DND-41 (cell line): ENCODE data around the gene CEBPB.

ENCODE experiments used
- ATAC-seq: fragments of 200-7000 bp; cut with Tn5 transposase; 3 replicates; pipeline ENCODE4 v1.9.1; 2021; ENCODE audit warnings: low read depth; ENCODE audit not compliant: insufficient read depth
- DNase-seq: peaks from one replicate; pipeline ENCODE4 v3.0.0-alpha.2; 2020
- H2AFZ ChIP-seq: 2 replicates; pipeline ENCODE4 v1.6.0; 2012; ENCODE audit warnings: low read depth, low read length
- H3K27ac ChIP-seq: 2 replicates; pipeline ENCODE4 v1.5.1; 2012; ENCODE audit warnings: low read length, inconsistent platforms
- H3K27me3 ChIP-seq: fragments of 200-600 bp; sonication (generic); 2 replicates; pipeline ENCODE4 v1.6.0; 2012; ENCODE audit warnings: low read length, mild to moderate bottlenecking, inconsistent platforms; ENCODE audit not compliant: insufficient read depth, poor library complexity
- H3K36me3 ChIP-seq: 2 replicates; pipeline ENCODE4 v1.5.1; 2012; ENCODE audit warnings: low read length, inconsistent platforms; ENCODE audit not compliant: insufficient read depth
- H3K4me1 ChIP-seq: 2 replicates; pipeline ENCODE4 v1.5.1; 2012; ENCODE audit warnings: mild to moderate bottlenecking, low read length; ENCODE audit not compliant: insufficient read depth
- H3K4me2 ChIP-seq: 2 replicates; pipeline ENCODE4 v1.6.0; 2012; ENCODE audit warnings: mild to moderate bottlenecking, moderate library complexity, low read length, inconsistent platforms; ENCODE audit not compliant: insufficient read depth
- H3K4me3 ChIP-seq, 2 experiments: fragments of 200-600 bp in 1 of 2; shearing (Covaris generic) in 1 of 2; 2 replicates each; pipeline ENCODE4 v1.5.1; 2012 to 2016; ENCODE audit warnings: inconsistent platforms in 2 of 2, low read length in 2 of 2, mild to moderate bottlenecking in 2 of 2, low read depth in 1 of 2, moderate library complexity in 1 of 2
- H3K79me2 ChIP-seq: 2 replicates; pipeline ENCODE4 v1.6.0; 2012; ENCODE audit warnings: low read length, inconsistent platforms; ENCODE audit not compliant: insufficient read depth
- H3K9ac ChIP-seq: 2 replicates; pipeline ENCODE4 v1.6.0; 2012; ENCODE audit warnings: low read depth, mild to moderate bottlenecking, inconsistent platforms, low read length, moderate library complexity
- H3K9me3 ChIP-seq: 2 replicates; pipeline ENCODE4 v1.5.1; 2012; ENCODE audit warnings: low read length, moderate library complexity, mild to moderate bottlenecking, inconsistent platforms; ENCODE audit not compliant: insufficient read depth, severe bottlenecking
- H4K20me1 ChIP-seq: 2 replicates; pipeline ENCODE4 v1.6.0; 2012; ENCODE audit warnings: low read length; ENCODE audit not compliant: insufficient read depth
- CTCF ChIP-seq: IDR thresholded peaks from 2 replicates; pipeline ENCODE4 v1.5.1; 2012; ENCODE audit warnings: borderline replicate concordance, low read length, moderate library complexity, mild to moderate bottlenecking; ENCODE audit not compliant: poor library complexity, severe bottlenecking; ENCODE audit errors: extremely low read depth
- EZH2 ChIP-seq: IDR thresholded peaks from 3 replicates; pipeline ENCODE4 v1.6.1; 2012; ENCODE audit warnings: borderline replicate concordance, low read depth, mild to moderate bottlenecking, moderate library complexity, low read length, inconsistent platforms; ENCODE audit not compliant: severe bottlenecking

Gene CEBPB

GRCh38 chr20:50220894-50221365 lies 30.3 kb downstream of the CEBPB start:
- no peaks in the 10 kb centered on the region for H3K9me3 ChIP-seq
- no peak for DNase-seq
- no peak for ATAC-seq
- no peak overlapping the region for H3K4me3 ChIP-seq
- no peaks in the 10 kb centered on the region for H3K36me3 ChIP-seq
- peaks cover 4% of the 10 kb centered on the region; the same call in 1 of the 2 replicates for H4K20me1 ChIP-seq
- no peak overlapping the region for H3K27ac ChIP-seq
- no peak overlapping the region for H3K4me2 ChIP-seq
- H3K4me1 ChIP-seq = no peaks in the 10 kb centered on the region
- H2AFZ ChIP-seq = no peak overlapping the region
- no peaks in the 10 kb centered on the region for H3K27me3 ChIP-seq
- H3K79me2 ChIP-seq = no peaks in the 10 kb centered on the region
- no peak for TF ChIP-seq CTCF
- TF ChIP-seq EZH2 = no peak
- H3K9ac ChIP-seq = no peak overlapping the region

- no peaks in the 10 kb centered on the region for H3K36me3 ChIP-seq
- H3K9ac ChIP-seq = no peak overlapping the region
- no peak overlapping the region for H2AFZ ChIP-seq
- H3K4me1 ChIP-seq = no peaks in the 10 kb centered on the region
- H3K4me3 ChIP-seq = no peak overlapping the region
- ATAC-seq = no peak
- H3K4me2 ChIP-seq = no peak overlapping the region
- DNase-seq = no peak
- H3K27me3 ChIP-seq = no peaks in the 10 kb centered on the region
- H3K27ac ChIP-seq = no peak overlapping the region
- no peak for TF ChIP-seq CTCF
- TF ChIP-seq EZH2 = no peak
- no peaks in the 10 kb centered on the region for H3K9me3 ChIP-seq
- no peaks in the 10 kb centered on the region for H3K79me2 ChIP-seq
- peaks cover 4% of the 10 kb centered on the region; the same call in 1 of the 2 replicates for H4K20me1 ChIP-seq
Observed at GRCh38 chr20:50221501-50222308, 31.1 kb downstream of the CEBPB start.

- H3K36me3 ChIP-seq = no peaks in the 10 kb centered on the region
- H3K27me3 ChIP-seq = no peaks in the 10 kb centered on the region
- H3K27ac ChIP-seq = no peak overlapping the region
- no peak for TF ChIP-seq CTCF
- TF ChIP-seq EZH2 = no peak
- H2AFZ ChIP-seq = no peak overlapping the region
- no peak overlapping the region for H3K4me3 ChIP-seq
- ATAC-seq (no peak), DNase-seq (no peak)
- H3K4me2 ChIP-seq = no peak overlapping the region
- H3K79me2 ChIP-seq = no peaks in the 10 kb centered on the region
- H4K20me1 ChIP-seq = peaks cover 4% of the 10 kb centered on the region; the same call in 1 of the 2 replicates
- H3K4me1 ChIP-seq = no peaks in the 10 kb centered on the region
- no peak overlapping the region for H3K9ac ChIP-seq
- H3K9me3 ChIP-seq = no peaks in the 10 kb centered on the region
Observed at GRCh38 chr20:50222309-50223038, 31.8 kb downstream of the CEBPB start.
